Aorta (tissue), 5 donors: ENCODE measurements around the gene RPN2. TPM values are rescaled to one million over a fixed set of nuclear protein-coding genes. Genes with fewer than 3 reads are reported as not detected.

ENCODE experiments used
- ATAC-seq: fragments of 200-7000 bp; cut with Tn5 transposase; one replicate; pipeline ENCODE4 v1.9.1; 2022; ENCODE audit warnings: moderate library complexity; ENCODE audit not compliant: low FRiP score
- DNase-seq, 2 donors: peaks; one replicate each; pipeline ENCODE4 v3.0.0-alpha.2; 2020
- H3K27ac ChIP-seq, 2 donors: one replicate each; pipeline ENCODE4 v1.5.1; 2013; ENCODE audit warnings: low read length in 2 of 2, mild to moderate bottlenecking in 2 of 2, moderate library complexity in 2 of 2, control low read depth in 1 of 2, inconsistent platforms in 1 of 2, low read depth in 1 of 2
- H3K27me3 ChIP-seq, 2 donors: one replicate each; pipeline ENCODE4 v1.6.1; 2013; ENCODE audit warnings: control low read depth in 1 of 2, low read length in 1 of 2, mild to moderate bottlenecking in 1 of 2, moderate library complexity in 1 of 2; ENCODE audit not compliant: insufficient read depth in 2 of 2, control insufficient read depth in 1 of 2
- H3K36me3 ChIP-seq, 2 donors: one replicate each; pipeline ENCODE4 v1.6.1; 2013; ENCODE audit warnings: control low read depth in 1 of 2, low read length in 1 of 2, mild to moderate bottlenecking in 1 of 2; ENCODE audit not compliant: insufficient read depth in 2 of 2, control insufficient read depth in 1 of 2
- H3K4me1 ChIP-seq, 2 donors: one replicate each; pipeline ENCODE4 v1.6.1; 2013; ENCODE audit warnings: low read length in 2 of 2, control low read depth in 1 of 2, mild to moderate bottlenecking in 1 of 2, moderate library complexity in 1 of 2; ENCODE audit not compliant: insufficient read depth in 2 of 2, control insufficient read depth in 1 of 2
- H3K4me3 ChIP-seq, 2 donors: one replicate each; pipeline ENCODE4 v1.5.1; 2013; ENCODE audit warnings: low read length in 2 of 2, control low read depth in 1 of 2, mild to moderate bottlenecking in 1 of 2
- H3K9me3 ChIP-seq: one replicate; pipeline ENCODE4 v1.6.1; 2013; ENCODE audit warnings: mild to moderate bottlenecking, low read length; ENCODE audit not compliant: control insufficient read depth
- WGBS, 2 donors: extraction: QIAGEN DNeasy Blood & Tissue Kit; methylation state at CpG; one replicate each; pipeline ENCODE4 v1.1.7; 2013; 5-methylcytosine and 5-hydroxymethylcytosine counted together
- intact Hi-C, 2 donors: fragments of 100-400 bp; cut with DNase I; formaldehyde crosslinking; loops; one replicate each; pipeline versions ENCODE4 v1.14.2 to v1.15.0; 2022
- polyA plus RNA-seq, 2 donors: library from polyadenylated mRNA; stranded (reverse); fragments of 200-250 nt; gene quantifications; one replicate each; pipeline ENCODE4 v1.2.3, GENCODE V29; 2013
- total RNA-seq, 2 donors: library from RNA; stranded (reverse); fragmentation: NEBNext Ultra II Directional; extraction: Animal tissue kit (Norgen Biotek cat#: 25700); gene quantifications; one replicate each; pipeline ENCODE4 v1.2.1, GENCODE V29; 2021
- donor health status: healthy with polysubstance abuse.
- donor health status: Bipolar disorder and iron deficiency.
- donor health status: DM: no; HTN: no; CAD: no.
- donor health status: DM: no; HTN: no; CAD: no.
- donor health status: DM: yes; HTN: yes; CAD: no.

Gene RPN2
- total and polyA plus RNA-seq, 4 donors = 47.2 to 137 (median 121) TPM

DNA sequence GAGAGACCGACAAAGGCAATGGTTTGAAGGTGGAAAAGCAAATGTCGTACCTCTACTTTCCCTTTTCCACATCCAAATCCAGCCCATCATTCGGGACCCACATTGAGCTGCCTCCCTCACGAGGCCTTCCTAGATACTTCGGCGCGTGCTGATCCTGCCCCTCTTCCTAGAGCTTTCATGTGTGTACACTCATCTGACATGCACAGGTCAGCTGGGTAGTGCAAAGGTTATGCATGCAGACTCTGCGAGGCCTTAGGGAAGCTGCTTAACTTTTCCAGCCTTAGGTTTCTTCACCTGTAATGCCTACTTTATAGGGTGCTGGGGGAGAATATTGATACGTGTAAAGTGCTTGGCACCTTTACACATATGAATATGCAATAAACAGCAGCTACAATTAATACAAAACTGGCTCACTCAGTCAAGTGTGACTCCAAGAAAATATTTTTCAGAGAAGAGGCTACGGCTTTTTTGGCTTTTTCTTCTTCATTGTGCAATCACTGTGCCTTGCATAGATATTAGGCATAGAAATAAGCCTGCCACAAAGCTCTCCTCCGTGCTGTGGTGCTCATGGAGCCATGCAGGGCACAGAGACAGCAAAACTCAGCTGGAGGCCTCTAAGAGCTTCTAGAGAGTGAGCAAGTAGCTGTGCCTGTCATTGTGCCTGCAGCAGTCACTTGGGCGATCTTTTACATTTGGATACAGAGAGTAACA lies 106.7 kb downstream of the RPN2 start:
- Histone ChIP-seq H3K36me3 (no peaks in the 10 kb centered on the region), H3K4me1 (no peaks in the 10 kb centered on the region), H3K27ac (no peak overlapping the region), H3K4me3 (no peak overlapping the region), H3K9me3 (no peaks in the 10 kb centered on the region), H3K27me3 (no peaks in the 10 kb centered on the region)
- no peak for DNase-seq
- ATAC-seq = no peak
- intact Hi-C loops = loop anchor here (5.0 kb wide), 3 partner anchors 61 to 101 kb away; partner anchors contain the start of gene SRC (in 1 of the 2)
- WGBS, 2 donors = 76 to 80% methylated on average over 12 of the region's 12 CpGs

DNA sequence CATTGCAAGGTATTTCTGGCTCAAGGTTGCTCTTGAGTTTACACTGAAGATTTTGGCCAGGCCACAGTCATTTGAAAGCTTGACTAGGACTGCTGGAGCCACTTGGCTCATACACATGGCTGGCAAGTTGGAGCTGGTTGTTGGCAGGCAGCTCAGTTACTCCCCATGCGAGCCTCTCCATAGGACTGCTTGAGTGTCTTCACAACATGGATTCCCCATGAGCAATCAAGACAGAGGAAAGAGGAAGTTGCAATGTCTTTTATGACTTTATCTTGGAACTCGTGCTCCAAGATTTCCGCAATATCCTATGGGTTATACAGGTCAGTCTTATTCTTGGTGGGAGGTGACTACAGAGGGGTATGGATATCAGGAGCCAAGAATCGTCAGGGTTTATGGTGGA lies 109.0 kb downstream of the RPN2 start:
- no peaks in the 10 kb centered on the region for H3K9me3 ChIP-seq
- intact Hi-C loops = loop anchor here (2.0 to 5.0 kb wide), 4 partner anchors 59 to 99 kb away; partner anchors contain the start of gene SRC (in 2 of the 2)
- no peaks in the 10 kb centered on the region for H3K36me3 ChIP-seq
- no peaks in the 10 kb centered on the region for H3K27me3 ChIP-seq
- 72% methylated on average over 4 of the region's 4 CpGs for WGBS, 2 donors
- no peak overlapping the region for H3K27ac ChIP-seq
- ATAC-seq (no peak), DNase-seq (no peak)
- no peaks in the 10 kb centered on the region for H3K4me1 ChIP-seq
- no peak overlapping the region for H3K4me3 ChIP-seq

- 45 to 50% methylated on average over 21 of the region's 21 CpGs for WGBS, 2 donors
- Histone ChIP-seq H3K9me3 (no peaks in the 10 kb centered on the region), H3K27me3 (no peaks in the 10 kb centered on the region), H3K27ac (peak overlapping the region; percentile 36 to 93), H3K4me1 (peaks cover 0 to 5% of the 10 kb centered on the region in 2 donors), H3K4me3 (peak overlapping the region; percentile 62 to 84), H3K36me3 (no peaks in the 10 kb centered on the region)
- DNase-seq (no peak), ATAC-seq (no peak)
- intact Hi-C loops = no loop called here
Measured at GRCh38 chr20:37290158-37290810, 111.2 kb downstream of the RPN2 start.

Other genes with a start within 250 kb of the RPN2 start
- 100 to 1,000 TPM; 127 TPM for gene SAMHD1, start 227.6 kb upstream of the RPN2 start, total RNA-seq
- gene SAMHD1, start 227.6 kb upstream of the RPN2 start, polyA plus RNA-seq = 100 to 1,000 TPM in 1 of 2 donors, 10 to 100 TPM in 1; 85.0 to 165 TPM
- gene RBL1, start 83.3 kb upstream of the RPN2 start, total RNA-seq = 1 to 10 TPM; 5.6 to 8.9 TPM
- 1 to 10 TPM in 1 of 2 donors, under 1 TPM in 1; 0.38 to 1.8 TPM for gene RBL1, start 83.3 kb upstream of the RPN2 start, polyA plus RNA-seq
- 1 to 10 TPM; 3.4 to 5.1 TPM for gene MROH8, start 218 bp downstream of the RPN2 start, total RNA-seq
- gene MROH8, start 218 bp downstream of the RPN2 start, polyA plus RNA-seq = 1 to 10 TPM in 1 of 2 donors, not detected in 1; 9.3 TPM
- not detected for gene GHRH, start 82.5 kb downstream of the RPN2 start, total RNA-seq
- gene GHRH, start 82.5 kb downstream of the RPN2 start, polyA plus RNA-seq = not detected
- gene MANBAL, start 110.3 kb downstream of the RPN2 start, total RNA-seq = 10 to 100 TPM; 47.1 to 59.3 TPM
- gene MANBAL, start 110.3 kb downstream of the RPN2 start, polyA plus RNA-seq = 10 to 100 TPM; 61.1 to 86.8 TPM
- 10 to 100 TPM; 51.3 to 72.4 TPM for gene SRC, start 166.8 kb downstream of the RPN2 start, total RNA-seq
- gene SRC, start 166.8 kb downstream of the RPN2 start, polyA plus RNA-seq = 10 to 100 TPM; 16.7 to 31.1 TPM